Smooth muscle cell (in vitro differentiated cells): ENCODE measurements around the gene PIAS4. TPM values are rescaled to one million over a fixed set of nuclear protein-coding genes. Genes with fewer than 3 reads are reported as not detected.

Experiments used
- DNase-seq: peaks from one replicate; lab custom pipeline; 2025; ENCODE audit not compliant: unreplicated experiment; lab: John Stamatoyannopoulos, UW
- H2AFZ ChIP-seq: fragments of 200-600 bp; sonication (generic); 2 replicates; pipeline ENCODE4 v1.6.0; 2016; ENCODE audit warnings: antibody characterized with exemption, low read depth, mild to moderate bottlenecking
- H3F3A ChIP-seq: fragments of 200-600 bp; sonication (generic); 2 replicates; pipeline ENCODE4 v1.6.0; 2017; ENCODE audit warnings: antibody characterized with exemption, low read depth
- H3K27ac ChIP-seq: fragments of 200-600 bp; sonication (generic); 2 replicates; pipeline ENCODE4 v1.5.1; 2016; ENCODE audit warnings: low read depth, mild to moderate bottlenecking
- H3K27me3 ChIP-seq: fragments of 200-600 bp; sonication (generic); 2 replicates; pipeline ENCODE4 v1.6.1; 2016; ENCODE audit warnings: low read depth, mild to moderate bottlenecking
- H3K36me3 ChIP-seq: fragments of 200-600 bp; sonication (generic); 2 replicates; pipeline ENCODE4 v1.5.1; 2016; ENCODE audit warnings: low read depth
- H3K4me1 ChIP-seq: fragments of 200-600 bp; sonication (generic); 2 replicates; pipeline ENCODE4 v1.5.1; 2016; ENCODE audit warnings: low read depth
- H3K4me2 ChIP-seq: fragments of 200-600 bp; sonication (generic); 2 replicates; pipeline ENCODE4 v1.6.0; 2016; ENCODE audit warnings: mild to moderate bottlenecking
- H3K4me3 ChIP-seq: fragments of 200-600 bp; sonication (generic); 2 replicates; pipeline ENCODE4 v1.5.1; 2016; ENCODE audit warnings: mild to moderate bottlenecking
- H3K79me2 ChIP-seq: fragments of 200-600 bp; sonication (generic); 2 replicates; pipeline ENCODE4 v1.6.0; 2016; ENCODE audit warnings: low read depth, mild to moderate bottlenecking
- H3K9ac ChIP-seq: fragments of 200-600 bp; sonication (generic); 2 replicates; pipeline ENCODE4 v1.6.0; 2016; ENCODE audit warnings: low read depth
- H3K9me3 ChIP-seq: fragments of 200-600 bp; sonication (generic); replicated peaks from 2 replicates; pipeline ENCODE4 v1.5.1; 2016; ENCODE audit warnings: low read depth
- H4K20me1 ChIP-seq: fragments of 200-600 bp; sonication (generic); 2 replicates; pipeline ENCODE4 v1.6.0; 2016; ENCODE audit warnings: low read depth
- WGBS: methylation state at CpG from one replicate; pipeline ENCODE4 v1.1.7; 2016; ENCODE audit warnings: low lambda C conversion rate; 5-methylcytosine and 5-hydroxymethylcytosine counted together
- polyA plus RNA-seq: library from polyadenylated mRNA; unstranded; fragments of >200 nt; fragmentation: Nextera tagmentation; extraction: Ambion mirVana; gene quantifications from 2 replicates; pipeline ENCODE4 v1.2.1, GENCODE V29; 2016
- total RNA-seq: library from RNA; depleted of rRNA; stranded (reverse); fragments of >200 nt; gene quantifications from 2 replicates; pipeline ENCODE4 v1.2.3, GENCODE V29; 2014
- TF ChIP-seq, protein P1 (sequence below): fragments of 200-600 bp; sonication (generic); IDR thresholded peaks from 2 replicates; pipeline ENCODE4 v1.5.1; 2017; ENCODE audit warnings: borderline replicate concordance, mild to moderate bottlenecking, antibody characterized with exemption; ENCODE audit not compliant: insufficient read depth, poor library complexity, severe bottlenecking

Gene PIAS4
- total and polyA plus RNA-seq, 2 experiments from 2014 or later, result 8.1 to 17.3 TPM

DNA sequence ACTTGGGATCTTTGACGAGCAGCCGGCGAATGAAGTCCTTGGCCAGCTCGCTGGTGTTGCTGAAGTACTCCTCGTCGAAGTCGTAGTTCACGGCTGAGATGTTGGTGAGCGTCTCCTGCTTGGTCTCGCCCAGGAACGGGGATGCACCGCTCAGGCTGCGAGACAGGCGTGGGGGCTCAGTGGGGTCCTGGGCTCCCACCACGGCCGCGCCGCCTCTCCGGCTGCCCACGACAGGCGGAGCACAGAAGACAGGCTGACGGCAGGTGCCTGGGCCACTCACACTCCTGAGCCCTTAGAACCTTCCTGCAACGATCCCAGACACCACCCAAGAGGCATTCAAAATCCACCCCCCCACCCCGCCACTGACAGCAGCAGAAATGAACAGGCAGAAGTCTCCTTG lies 46.5 kb upstream of the PIAS4 start:
- H3F3A ChIP-seq, result peaks cover 6% of the 10 kb centered on the region
- H3K9ac ChIP-seq, result no peak overlapping the region
- WGBS, result 98% methylated on average over 19 of the region's 24 CpGs
- H2AFZ ChIP-seq, result no peak overlapping the region
- H3K79me2 ChIP-seq, result peaks cover 55% of the 10 kb centered on the region
- H3K4me1 ChIP-seq, result no peaks in the 10 kb centered on the region
- no peak overlapping the region for H3K4me3 ChIP-seq
- TF ChIP-seq, protein P1, sequence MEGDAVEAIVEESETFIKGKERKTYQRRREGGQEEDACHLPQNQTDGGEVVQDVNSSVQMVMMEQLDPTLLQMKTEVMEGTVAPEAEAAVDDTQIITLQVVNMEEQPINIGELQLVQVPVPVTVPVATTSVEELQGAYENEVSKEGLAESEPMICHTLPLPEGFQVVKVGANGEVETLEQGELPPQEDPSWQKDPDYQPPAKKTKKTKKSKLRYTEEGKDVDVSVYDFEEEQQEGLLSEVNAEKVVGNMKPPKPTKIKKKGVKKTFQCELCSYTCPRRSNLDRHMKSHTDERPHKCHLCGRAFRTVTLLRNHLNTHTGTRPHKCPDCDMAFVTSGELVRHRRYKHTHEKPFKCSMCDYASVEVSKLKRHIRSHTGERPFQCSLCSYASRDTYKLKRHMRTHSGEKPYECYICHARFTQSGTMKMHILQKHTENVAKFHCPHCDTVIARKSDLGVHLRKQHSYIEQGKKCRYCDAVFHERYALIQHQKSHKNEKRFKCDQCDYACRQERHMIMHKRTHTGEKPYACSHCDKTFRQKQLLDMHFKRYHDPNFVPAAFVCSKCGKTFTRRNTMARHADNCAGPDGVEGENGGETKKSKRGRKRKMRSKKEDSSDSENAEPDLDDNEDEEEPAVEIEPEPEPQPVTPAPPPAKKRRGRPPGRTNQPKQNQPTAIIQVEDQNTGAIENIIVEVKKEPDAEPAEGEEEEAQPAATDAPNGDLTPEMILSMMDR, result no peak
- no peak overlapping the region for H3K27ac ChIP-seq
- no peaks in the 10 kb centered on the region for H3K27me3 ChIP-seq
- no peaks in the 10 kb centered on the region for H3K9me3 ChIP-seq
- H3K36me3 ChIP-seq, result peaks cover 5% of the 10 kb centered on the region
- peaks cover 99% of the 10 kb centered on the region for H4K20me1 ChIP-seq
- DNase-seq, result no peak
- no peak overlapping the region for H3K4me2 ChIP-seq

DNA sequence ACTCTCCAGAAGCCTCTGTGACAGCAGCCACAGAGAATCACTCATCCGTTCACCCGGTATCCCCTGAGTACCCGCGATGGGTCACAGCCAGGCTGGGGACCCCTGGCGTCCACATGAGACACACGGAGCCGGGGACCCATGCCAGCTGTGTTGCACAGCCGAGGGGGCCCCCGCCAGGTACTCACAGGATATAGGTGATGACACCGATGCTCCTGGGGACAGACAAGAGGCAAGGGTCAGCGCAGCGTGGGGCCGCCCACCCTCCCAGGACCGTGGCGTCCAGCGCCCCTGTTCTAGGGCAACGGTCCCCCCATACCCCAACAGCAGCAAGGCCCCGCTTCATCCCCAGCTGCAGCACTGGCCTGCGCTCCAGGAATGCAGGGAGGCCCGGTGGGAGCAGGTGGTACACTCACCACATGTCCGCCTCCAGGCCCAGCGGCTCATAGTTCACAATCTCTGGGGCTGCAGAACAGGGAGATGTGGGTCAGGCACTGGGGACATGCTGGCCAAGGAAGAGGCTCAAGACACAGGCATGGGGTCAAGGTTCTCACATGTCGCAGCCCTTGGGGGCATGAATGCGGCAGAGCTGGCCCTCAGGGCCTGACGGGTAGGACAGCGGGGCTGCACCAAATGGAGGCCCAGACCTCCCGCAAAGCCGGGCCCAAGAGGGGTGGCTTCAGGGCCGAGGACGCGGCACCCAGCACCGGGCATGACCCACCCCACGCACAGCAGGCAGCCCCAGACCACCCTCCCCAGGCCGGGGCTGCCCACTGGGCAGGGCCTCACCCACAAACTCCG lies 43.9 kb upstream of the PIAS4 start:
- H3K4me3 ChIP-seq, result no peak overlapping the region
- H3K36me3 ChIP-seq, result peaks cover 5% of the 10 kb centered on the region

DNA sequence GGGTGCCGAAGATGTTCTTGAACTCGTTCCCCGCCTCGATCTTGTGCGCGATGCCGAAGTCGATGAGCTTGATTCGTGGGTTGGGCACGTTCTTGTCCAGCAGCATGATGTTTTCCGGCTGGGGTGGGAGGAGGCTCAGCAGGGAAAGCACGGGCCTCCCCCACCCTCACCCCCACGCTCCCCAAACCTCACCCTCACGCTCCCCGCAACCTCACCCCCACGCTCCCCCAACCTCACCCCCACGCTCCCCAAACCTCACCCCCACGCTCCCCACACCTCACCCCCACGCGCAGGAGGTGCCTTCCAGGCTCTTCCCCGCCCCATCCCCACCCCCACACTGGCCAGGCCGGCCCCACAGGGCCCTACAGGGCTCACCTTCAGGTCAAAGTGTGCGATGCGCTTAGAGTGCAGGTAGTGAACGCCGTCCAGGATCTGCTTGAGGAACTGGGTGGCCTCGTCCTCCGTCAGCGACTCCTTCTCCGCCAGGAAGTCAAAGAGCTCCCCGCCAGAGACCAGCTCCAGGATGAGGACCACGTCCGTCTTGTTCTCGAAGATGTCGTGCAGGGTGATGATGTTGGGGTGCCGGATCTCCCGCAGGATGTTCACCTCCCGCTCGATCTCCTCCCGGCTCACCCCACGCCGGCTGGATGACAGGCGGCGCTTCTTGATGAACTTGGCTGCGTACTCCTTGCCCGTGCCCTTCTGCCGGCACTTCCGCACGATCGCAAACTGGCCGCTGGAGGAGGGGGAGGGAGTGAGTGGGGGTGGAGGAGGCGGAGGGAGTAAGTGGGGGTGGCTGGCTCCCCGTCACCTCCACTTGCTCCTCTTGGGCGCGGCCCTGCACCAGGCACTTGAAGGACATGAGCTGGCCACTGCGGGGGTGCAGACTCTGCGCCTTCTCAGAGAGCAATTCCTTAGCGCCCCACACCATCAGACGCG lies 43.0 kb upstream of the PIAS4 start:
- TF ChIP-seq, protein P1, result no peak
- 98% methylated on average over 51 of the region's 60 CpGs for WGBS
- Histone ChIP-seq H2AFZ (no peak overlapping the region), H3K4me2 (no peak overlapping the region), H3K27ac (no peak overlapping the region), H3K4me3 (no peak overlapping the region), H3K27me3 (no peaks in the 10 kb centered on the region), H4K20me1 (peaks cover 97% of the 10 kb centered on the region), H3K4me1 (peaks cover 15% of the 10 kb centered on the region), H3K36me3 (peaks cover 5% of the 10 kb centered on the region), H3K9me3 (no peaks in the 10 kb centered on the region), H3F3A (peaks cover 17% of the 10 kb centered on the region), H3K9ac (no peak overlapping the region), H3K79me2 (peaks cover 67% of the 10 kb centered on the region)
- no peak for DNase-seq

More for the DNA sequence above, 43.9 kb upstream of the PIAS4 start:
- Histone ChIP-seq H3K4me2 (no peak overlapping the region), H3K27ac (no peak overlapping the region), H3K9ac (no peak overlapping the region), H3K4me1 (peaks cover 11% of the 10 kb centered on the region), H4K20me1 (peaks cover 99% of the 10 kb centered on the region), H2AFZ (no peak overlapping the region), H3K9me3 (no peaks in the 10 kb centered on the region), H3F3A (peaks cover 17% of the 10 kb centered on the region), H3K27me3 (no peaks in the 10 kb centered on the region), H3K79me2 (peaks cover 67% of the 10 kb centered on the region)
- 98% methylated on average over 30 of the region's 35 CpGs for WGBS
- TF ChIP-seq, protein P1, result no peak
- no peak for DNase-seq
